ENCODE data around the gene CD274.
"Not testable (repeated sequence)": the region's sequence is repeated elsewhere in the genome, so short reads cannot be mapped to it uniquely, and the experiment has no call there.

The CD274 gene

DNA sequence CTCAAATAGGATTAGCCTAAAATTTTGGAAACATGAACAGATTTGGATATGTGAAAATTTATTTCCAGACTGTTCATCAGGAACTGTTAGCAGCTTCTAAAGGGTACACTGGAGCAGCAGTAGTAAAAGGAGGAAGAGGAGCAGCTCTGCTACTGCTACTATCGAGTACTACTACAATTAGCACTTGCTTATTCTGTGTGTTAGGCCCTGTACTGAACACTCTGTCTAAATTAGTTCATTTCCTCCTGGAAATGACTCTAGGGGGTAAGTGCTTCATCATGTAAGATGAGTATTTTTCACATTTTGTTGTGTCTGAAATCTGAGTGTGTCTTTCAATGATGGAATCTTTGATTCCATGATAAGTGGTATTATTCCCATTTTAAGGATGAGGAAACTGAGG is 9.8 kb downstream of the CD274 start:
- no peak overlapping the region for H3K4me3 ChIP-seq (ENCODE audit: low read depth, low read length)

GRCh38 chr9:5464831-5465330 is 14.5 kb downstream of the CD274 start:
- not testable (repeated sequence) for H3K4me3 ChIP-seq (ENCODE audit: low read depth, low read length)

DNA sequence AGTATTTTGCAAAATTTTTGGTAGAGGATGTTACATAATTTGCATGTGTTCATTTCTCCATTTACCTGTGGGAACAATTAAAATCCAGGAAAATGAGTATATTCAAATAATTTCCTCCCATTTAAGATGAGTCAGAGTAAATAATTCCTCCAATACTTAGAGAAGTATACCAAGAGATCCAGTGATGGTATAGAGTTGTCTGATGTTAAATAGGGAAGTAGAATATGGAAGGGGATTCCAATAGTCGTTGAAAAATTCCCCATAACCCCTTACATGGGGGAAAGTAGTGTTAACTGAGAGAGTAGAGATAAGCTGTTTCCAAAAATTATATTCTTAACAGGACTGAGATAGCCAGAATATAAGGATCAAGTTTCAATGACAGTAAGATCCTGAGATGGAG is 15.7 kb downstream of the CD274 start:
- H3K4me3 ChIP-seq (ENCODE audit: low read depth, low read length): no peak overlapping the region

- no peak overlapping the region for H3K4me3 ChIP-seq (ENCODE audit: low read depth, low read length)
Measured at GRCh38 chr9:5466766-5467165, 16.4 kb downstream of the CD274 start.

DNA sequence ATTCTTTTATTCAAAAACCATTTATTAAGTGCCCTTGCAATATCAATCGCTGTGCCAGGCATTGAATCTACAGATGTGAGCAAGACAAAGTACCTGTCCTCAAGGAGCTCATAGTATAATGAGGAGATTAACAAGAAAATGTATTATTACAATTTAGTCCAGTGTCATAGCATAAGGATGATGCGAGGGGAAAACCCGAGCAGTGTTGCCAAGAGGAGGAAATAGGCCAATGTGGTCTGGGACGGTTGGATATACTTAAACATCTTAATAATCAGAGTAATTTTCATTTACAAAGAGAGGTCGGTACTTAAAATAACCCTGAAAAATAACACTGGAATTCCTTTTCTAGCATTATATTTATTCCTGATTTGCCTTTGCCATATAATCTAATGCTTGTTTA is 18.5 kb downstream of the CD274 start:
- no peak overlapping the region for H3K4me3 ChIP-seq (ENCODE audit: low read depth, low read length)

- H3K4me3 ChIP-seq (ENCODE audit: low read depth, low read length): no peak overlapping the region
Measured at GRCh38 chr9:5470122-5470521, 19.8 kb downstream of the CD274 start.

- no peak overlapping the region for H3K4me3 ChIP-seq (ENCODE audit: low read depth, low read length)
Measured at GRCh38 chr9:5470816-5471215, 20.5 kb downstream of the CD274 start.

DNA sequence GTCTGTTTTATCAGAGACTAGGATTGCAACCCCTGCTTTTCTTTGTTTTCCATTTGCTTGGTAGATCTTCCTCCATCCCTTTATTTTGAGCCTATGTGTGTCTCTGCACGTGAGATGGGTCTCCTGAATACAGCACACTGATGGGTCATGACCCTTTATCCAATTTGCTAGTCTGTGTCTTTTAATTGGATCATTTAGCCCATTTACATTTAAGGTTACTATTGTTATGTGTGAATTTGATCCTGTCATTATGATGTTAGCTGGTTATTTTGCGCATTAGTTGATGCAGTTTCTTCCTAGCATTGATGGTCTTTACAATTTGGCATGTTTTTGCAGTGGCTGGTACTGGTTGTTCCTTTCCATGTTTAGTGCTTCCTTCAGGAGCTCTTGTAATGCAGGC is 25.3 kb downstream of the CD274 start:
- not testable (repeated sequence) for H3K4me3 ChIP-seq (ENCODE audit: low read depth, low read length)

- H3K4me3 ChIP-seq (ENCODE audit: low read depth, low read length): no peak overlapping the region
Measured at GRCh38 chr9:5478206-5478605, 27.9 kb downstream of the CD274 start.

DNA sequence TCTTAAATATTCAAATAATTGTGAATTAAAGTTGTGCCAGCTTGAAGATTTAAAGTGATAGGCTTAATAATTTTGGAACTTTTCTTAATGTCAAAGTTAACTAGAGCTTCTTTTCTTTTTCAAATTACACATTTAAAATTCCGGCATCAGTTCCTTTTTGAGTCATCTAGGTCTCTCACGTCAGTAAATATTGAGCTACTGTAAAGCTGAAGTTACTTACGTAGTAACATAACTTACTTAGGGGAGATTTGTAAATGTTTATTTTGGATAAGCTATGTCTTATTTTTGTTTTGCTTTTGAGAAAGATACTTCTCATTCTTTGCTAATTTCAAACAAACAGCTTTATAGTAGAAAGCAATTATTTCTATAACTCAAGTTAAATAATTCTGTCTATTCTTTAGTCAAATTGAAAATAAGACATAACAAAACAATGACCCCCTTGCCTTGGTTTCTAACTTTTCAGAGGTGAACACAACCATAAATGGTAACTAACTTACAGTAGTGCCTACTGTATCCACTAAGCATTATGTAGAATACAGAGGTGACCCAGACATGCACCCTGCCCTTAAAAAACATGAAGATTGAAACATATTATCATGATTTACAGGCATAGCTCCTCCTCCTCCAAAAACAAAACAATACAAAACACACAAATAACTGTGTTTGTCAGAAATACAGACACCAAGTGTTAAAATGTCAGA is 29.8 kb downstream of the CD274 start:
- no peak overlapping the region for H3K4me3 ChIP-seq (ENCODE audit: low read depth, low read length)

DNA sequence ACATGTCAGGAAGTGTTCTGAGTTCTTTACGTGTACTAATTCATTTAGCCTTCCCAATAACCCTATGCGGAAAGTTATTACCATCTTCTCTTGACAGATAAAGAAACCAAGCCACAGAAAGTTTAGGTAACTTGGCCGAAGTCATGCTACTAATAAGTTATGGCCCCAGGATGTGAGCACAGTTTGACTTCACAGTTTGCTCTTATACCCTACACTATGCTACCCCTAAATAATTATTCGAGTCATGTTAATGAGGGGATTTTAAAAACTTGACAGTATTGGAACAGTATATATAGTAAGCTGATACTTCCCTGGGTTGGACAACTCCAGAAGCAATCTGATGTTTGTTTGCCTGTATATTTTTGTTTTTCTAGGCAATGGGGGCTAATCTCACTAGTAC is 30.6 kb downstream of the CD274 start:
- H3K4me3 ChIP-seq (ENCODE audit: low read depth, low read length): no peak overlapping the region

GRCh38 chr9:5481322-5482040 is 31.1 kb downstream of the CD274 start:
- H3K4me3 ChIP-seq (ENCODE audit: low read depth, low read length): no peak overlapping the region

- H3K4me3 ChIP-seq (ENCODE audit: low read depth, low read length): no peak overlapping the region
Measured at GRCh38 chr9:5482194-5482593, 31.9 kb downstream of the CD274 start.

DNA sequence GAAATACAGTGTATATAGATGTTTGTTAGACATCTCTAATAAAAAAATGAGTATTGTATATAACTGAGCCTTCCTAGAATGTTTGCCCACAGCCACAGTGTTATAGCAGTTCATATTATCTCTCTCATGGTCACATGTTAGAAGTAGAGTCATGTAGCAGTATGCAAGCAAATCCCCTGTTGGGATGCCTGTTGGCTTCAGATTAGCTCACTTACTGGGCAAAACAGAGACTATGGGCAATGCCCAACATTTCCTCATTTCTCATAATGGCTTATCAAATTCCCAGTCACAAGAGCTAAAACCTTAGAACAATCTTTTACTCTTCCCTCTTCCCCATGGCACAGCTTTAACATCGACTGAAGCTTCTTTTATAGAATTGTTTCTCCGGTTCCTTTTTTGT is 33.0 kb downstream of the CD274 start:
- H3K4me3 ChIP-seq (ENCODE audit: low read depth, low read length): no peak overlapping the region

GRCh38 chr9:5485378-5486085 is 35.2 kb downstream of the CD274 start:
- no peak overlapping the region for H3K4me3 ChIP-seq (ENCODE audit: low read depth, low read length)

DNA sequence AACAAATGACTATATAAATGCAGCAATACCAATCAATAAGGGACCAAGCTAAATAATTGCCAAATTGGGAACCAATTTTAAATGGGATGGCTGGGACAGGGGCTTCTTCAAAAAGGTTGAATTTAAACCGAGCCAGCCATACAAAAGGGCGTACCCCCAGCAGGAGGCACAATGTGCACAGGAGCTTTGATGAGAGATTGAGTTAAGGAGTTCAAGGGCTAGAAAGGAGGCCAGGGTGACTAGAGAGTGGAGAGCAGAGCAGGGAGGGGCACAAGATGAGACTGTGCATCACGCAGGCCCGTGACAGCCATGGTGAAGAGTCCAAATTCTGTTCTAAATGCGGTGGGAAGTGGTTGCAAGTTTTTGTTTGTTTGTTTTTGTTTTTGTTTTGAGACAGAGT is 36.6 kb downstream of the CD274 start:
- H3K4me3 ChIP-seq (ENCODE audit: low read depth, low read length): no peak overlapping the region

DNA sequence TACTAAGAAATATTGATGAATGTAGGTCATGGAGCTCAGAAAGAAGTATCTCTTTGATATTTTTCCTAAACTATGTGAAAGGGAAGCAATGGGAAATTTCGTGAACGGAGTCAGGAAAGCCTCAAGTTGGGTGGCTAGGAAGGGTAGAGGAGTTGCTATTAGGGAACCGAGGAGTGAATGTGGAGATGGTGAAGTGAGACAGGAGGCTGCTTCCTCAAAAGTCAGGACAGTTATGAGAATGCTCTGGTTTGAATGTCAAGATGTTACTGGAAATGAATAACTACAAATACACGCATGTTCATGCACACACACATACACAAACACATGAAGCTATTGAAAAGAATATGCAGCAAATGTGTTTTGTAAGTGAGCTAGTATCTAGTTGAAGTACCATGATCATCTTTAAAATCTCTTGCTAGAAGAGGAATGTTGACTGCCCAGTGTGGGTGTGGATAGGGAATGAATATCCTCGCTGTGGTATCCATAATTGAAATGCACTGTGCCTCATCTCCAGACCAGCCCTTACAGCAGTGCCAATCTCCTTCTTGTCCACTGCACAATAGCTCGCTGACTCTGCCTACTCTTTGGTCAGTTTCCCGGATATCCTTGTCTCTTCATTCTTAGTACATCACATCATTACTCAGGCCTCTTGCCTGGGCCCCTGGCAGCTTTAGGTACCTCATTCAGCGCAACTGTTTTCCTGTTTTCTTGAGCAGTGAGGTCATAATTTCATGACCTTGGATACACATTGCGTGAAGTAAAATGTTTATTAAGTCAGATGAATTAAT is 38.1 kb downstream of the CD274 start:
- no peak overlapping the region for H3K4me3 ChIP-seq (ENCODE audit: low read depth, low read length)

GRCh38 chr9:5489630-5490490 is 39.5 kb downstream of the CD274 start:
- no peak overlapping the region for H3K4me3 ChIP-seq (ENCODE audit: low read depth, low read length)

DNA sequence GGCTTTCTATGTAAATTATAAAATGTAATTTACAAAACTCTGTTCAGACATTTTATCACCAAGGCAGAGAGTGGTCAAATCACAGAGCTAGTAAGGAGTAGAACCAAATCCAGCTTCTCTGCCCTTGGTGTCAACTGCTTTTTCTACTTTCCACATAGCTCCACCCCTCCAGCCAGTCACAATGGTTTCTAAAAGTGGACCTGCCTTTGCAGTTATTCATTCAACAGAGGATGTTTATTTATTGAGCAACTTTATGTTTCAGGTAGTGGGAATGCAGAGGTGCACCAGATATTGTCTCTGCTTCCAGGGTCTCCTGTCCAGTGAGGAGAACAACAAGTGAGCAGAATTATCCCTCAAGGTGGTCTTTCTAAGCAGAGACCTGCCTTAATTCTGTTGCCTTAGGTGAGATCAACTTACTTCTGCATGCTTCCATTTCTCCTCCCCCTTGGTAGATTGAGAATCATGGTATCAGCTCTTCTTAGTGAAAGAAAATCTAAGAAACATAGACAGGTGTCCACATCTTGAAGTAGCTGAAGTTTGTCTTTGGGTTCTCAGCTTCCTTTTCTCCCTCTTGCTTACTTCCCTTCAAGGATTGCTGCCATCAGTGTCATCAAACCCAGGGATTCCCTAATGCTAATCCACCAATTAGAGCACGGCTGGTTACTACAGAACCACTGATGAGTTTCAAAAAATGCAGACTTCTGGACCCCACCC is 42.8 kb downstream of the CD274 start:
- H3K4me3 ChIP-seq (ENCODE audit: low read depth, low read length): no peak overlapping the region
